Suprapubic skin (tissue), 4 donors: ENCODE results near the gene ATP5F1E.

Source experiments
- EP300 ChIP-seq: sonication (generic); formaldehyde crosslinking; IDR thresholded peaks from one replicate; pipeline ENCODE4 v1.6.1; 2017; ENCODE audit warnings: antibody characterized with exemption
- POLR2A ChIP-seq, 2 donors: fragments of 450-650 bp; IDR thresholded peaks; one replicate each; pipeline ENCODE4 v1.6.1; 2017; ENCODE audit warnings: antibody characterized with exemption in 2 of 2, mild to moderate bottlenecking in 2 of 2, moderate library complexity in 2 of 2
- POLR2AphosphoS5 ChIP-seq, 3 donors: sonication (generic); formaldehyde crosslinking; IDR thresholded peaks; one replicate each; pipeline ENCODE4 v1.6.1; 2017; ENCODE audit warnings: antibody characterized with exemption in 3 of 3
- TF ChIP-seq, protein P1 (sequence below), 2 donors: fragments of 200-600 bp in 1 of 2; fragments of 450-650 bp in 1 of 2; sonication (generic) in 1 of 2; IDR thresholded peaks; one replicate each; pipeline ENCODE4 v1.5.1; 2016 to 2019; ENCODE audit warnings: antibody characterized with exemption in 2 of 2, mild to moderate bottlenecking in 1 of 2, moderate library complexity in 1 of 2

DNA sequence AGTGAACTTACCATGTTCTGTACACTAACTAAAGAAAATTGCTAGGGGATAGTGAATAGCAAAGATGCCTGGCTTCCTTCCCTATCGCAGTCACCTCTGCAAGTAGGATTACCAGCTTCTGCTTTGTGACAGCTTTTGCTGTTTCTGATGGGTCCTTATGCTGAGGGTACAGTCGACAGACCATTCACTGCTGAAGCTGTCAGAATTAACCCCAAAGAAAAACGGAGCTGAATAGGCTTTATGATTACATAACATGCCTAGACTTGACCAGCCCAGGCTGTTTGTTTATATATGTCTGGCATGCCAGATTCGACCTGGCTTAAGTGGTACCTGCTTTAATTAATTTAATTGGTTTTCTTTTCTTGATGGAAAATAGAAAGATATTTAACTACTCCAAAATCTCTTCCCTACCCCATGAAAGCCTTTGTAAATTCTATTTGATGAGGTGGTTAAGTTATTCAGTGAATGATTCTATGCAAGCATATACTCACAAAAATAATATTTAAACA, 32.1 kb upstream of the ATP5F1E start:
- TF ChIP-seq, protein P1, sequence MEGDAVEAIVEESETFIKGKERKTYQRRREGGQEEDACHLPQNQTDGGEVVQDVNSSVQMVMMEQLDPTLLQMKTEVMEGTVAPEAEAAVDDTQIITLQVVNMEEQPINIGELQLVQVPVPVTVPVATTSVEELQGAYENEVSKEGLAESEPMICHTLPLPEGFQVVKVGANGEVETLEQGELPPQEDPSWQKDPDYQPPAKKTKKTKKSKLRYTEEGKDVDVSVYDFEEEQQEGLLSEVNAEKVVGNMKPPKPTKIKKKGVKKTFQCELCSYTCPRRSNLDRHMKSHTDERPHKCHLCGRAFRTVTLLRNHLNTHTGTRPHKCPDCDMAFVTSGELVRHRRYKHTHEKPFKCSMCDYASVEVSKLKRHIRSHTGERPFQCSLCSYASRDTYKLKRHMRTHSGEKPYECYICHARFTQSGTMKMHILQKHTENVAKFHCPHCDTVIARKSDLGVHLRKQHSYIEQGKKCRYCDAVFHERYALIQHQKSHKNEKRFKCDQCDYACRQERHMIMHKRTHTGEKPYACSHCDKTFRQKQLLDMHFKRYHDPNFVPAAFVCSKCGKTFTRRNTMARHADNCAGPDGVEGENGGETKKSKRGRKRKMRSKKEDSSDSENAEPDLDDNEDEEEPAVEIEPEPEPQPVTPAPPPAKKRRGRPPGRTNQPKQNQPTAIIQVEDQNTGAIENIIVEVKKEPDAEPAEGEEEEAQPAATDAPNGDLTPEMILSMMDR (IDR thresholded peaks at IDR 0.05), result no peak
- TF ChIP-seq EP300 (no peak), POLR2A (IDR thresholded peaks at IDR 0.05) (no peak), POLR2AphosphoS5 (IDR thresholded peaks at IDR 0.05) (no peak)
